OCI-LY3 (cell line): ENCODE data around the gene C11orf87.

ENCODE experiments used
- H2AFZ ChIP-seq: fragments of 200-600, 300-600 bp; shearing (Covaris generic); 2 replicates; pipeline ENCODE4 v1.6.0; 2014; ENCODE audit warnings: antibody characterized with exemption, low read depth, low read length
- H3K27ac ChIP-seq: fragments of 200-600, 300-600 bp; sonication (generic); 2 replicates; pipeline ENCODE4 v1.5.1; 2014; ENCODE audit warnings: mild to moderate bottlenecking, low read length, moderate library complexity, mixed read lengths
- H3K27me3 ChIP-seq: fragments of 200-600, 300-600 bp; sonication (generic); 2 replicates; pipeline ENCODE4 v1.6.1; 2014; ENCODE audit warnings: low read depth, low read length, mixed read lengths
- H3K36me3 ChIP-seq: fragments of 200-600, 300-600 bp; sonication (generic); replicated peaks from 2 replicates; pipeline ENCODE3; 2014; ENCODE audit warnings: low read depth, low read length, mixed read lengths
- H3K4me1 ChIP-seq: fragments of 300-600, 200-600 bp; sonication (generic); 2 replicates; pipeline ENCODE4 v1.6.1; 2014; ENCODE audit warnings: low read length, mixed read lengths
- H3K4me2 ChIP-seq: fragments of 200-600, 300-600 bp; sonication (generic); 2 replicates; pipeline ENCODE4 v1.6.1; 2014; ENCODE audit warnings: low read length, mixed read lengths
- H3K4me3 ChIP-seq: fragments of 300-600, 200-600 bp; sonication (generic); 2 replicates; pipeline ENCODE4 v1.5.1; 2014; ENCODE audit warnings: antibody characterized with exemption, mild to moderate bottlenecking, low read length, moderate library complexity
- H3K79me2 ChIP-seq: fragments of 300-600, 200-600 bp; shearing (Covaris generic); 2 replicates; pipeline ENCODE4 v1.6.1; 2014; ENCODE audit warnings: mild to moderate bottlenecking, low read length, mixed read lengths
- H3K9ac ChIP-seq: fragments of 300-600, 200-600 bp; shearing (Covaris generic); 2 replicates; pipeline ENCODE4 v1.6.0; 2014; ENCODE audit warnings: mild to moderate bottlenecking, low read length, moderate library complexity
- H3K9me3 ChIP-seq: fragments of 200-600, 300-600 bp; shearing (Covaris generic); 2 replicates; pipeline ENCODE4 v1.6.1; 2014; ENCODE audit warnings: low read length, mixed read lengths; ENCODE audit not compliant: insufficient read depth
- H4K20me1 ChIP-seq: fragments of 200-600, 300-600 bp; sonication (generic); 2 replicates; pipeline ENCODE4 v1.6.1; 2016; ENCODE audit warnings: low read length, mixed read lengths; ENCODE audit not compliant: insufficient read depth
- EZH2phosphoT487 ChIP-seq: fragments of 200-600 bp; shearing (Covaris generic); IDR thresholded peaks from 2 replicates; pipeline ENCODE4 v1.6.1; 2018; ENCODE audit warnings: antibody characterized with exemption, mixed run types, low read depth
- TF ChIP-seq, protein P1 (sequence below): fragments of 200-600, 300-600 bp; sonication (generic); IDR thresholded peaks from 2 replicates; pipeline ENCODE4 v1.5.1; 2014; ENCODE audit warnings: antibody characterized with exemption, low read length, low read depth

The C11orf87 gene

DNA sequence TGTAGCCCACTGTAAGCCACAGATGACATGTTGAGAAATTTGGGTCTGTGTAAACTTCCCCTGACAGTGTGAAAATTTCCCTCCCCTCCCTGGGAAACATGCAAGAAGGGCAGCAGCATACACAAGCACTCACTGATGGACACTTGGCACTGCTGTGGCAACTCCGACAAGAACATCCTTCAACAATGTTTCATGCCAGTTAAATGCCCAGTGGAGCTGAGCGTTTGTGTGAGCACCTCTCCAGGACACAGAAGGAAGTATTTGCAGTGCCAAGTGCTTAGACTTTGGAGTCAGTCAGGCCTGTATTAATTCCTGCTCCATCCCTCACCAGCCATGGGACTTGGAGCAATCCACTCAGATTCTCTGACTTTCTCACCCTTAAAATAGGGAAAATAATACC is 17.7 kb downstream of the C11orf87 start:
- TF ChIP-seq, protein P1, sequence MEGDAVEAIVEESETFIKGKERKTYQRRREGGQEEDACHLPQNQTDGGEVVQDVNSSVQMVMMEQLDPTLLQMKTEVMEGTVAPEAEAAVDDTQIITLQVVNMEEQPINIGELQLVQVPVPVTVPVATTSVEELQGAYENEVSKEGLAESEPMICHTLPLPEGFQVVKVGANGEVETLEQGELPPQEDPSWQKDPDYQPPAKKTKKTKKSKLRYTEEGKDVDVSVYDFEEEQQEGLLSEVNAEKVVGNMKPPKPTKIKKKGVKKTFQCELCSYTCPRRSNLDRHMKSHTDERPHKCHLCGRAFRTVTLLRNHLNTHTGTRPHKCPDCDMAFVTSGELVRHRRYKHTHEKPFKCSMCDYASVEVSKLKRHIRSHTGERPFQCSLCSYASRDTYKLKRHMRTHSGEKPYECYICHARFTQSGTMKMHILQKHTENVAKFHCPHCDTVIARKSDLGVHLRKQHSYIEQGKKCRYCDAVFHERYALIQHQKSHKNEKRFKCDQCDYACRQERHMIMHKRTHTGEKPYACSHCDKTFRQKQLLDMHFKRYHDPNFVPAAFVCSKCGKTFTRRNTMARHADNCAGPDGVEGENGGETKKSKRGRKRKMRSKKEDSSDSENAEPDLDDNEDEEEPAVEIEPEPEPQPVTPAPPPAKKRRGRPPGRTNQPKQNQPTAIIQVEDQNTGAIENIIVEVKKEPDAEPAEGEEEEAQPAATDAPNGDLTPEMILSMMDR, result no peak
- no peak for TF ChIP-seq EZH2phosphoT487
- Histone ChIP-seq H3K27ac (no peak overlapping the region), H3K4me3 (no peak overlapping the region), H3K27me3 (no peaks in the 10 kb centered on the region), H3K9me3 (no peaks in the 10 kb centered on the region), H2AFZ (no peak overlapping the region), H3K36me3 (no peaks in the 10 kb centered on the region), H3K79me2 (no peaks in the 10 kb centered on the region), H4K20me1 (no peaks in the 10 kb centered on the region), H3K9ac (no peak overlapping the region), H3K4me1 (no peaks in the 10 kb centered on the region), H3K4me2 (no peak overlapping the region)

DNA sequence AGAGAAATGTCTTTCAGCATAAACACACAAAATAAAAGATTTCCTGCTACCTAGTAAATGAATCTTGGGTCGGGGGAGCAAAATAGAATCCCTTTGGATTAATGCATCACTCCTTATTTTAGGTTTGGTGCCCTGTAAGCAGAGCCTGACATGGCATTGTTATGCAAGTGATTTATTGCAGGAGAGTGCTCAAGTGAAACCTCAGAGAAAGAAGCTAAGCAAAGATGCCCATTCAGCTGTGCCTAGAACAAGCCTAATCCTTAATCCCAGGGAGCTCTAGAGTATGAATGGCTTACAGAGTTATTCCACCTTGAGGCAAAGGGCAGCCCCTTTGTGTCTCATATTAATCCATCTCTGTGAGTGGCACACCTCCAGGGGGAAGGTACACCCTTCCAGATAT is 21.1 kb downstream of the C11orf87 start:
- no peak overlapping the region for H2AFZ ChIP-seq
- no peaks in the 10 kb centered on the region for H3K9me3 ChIP-seq
- H3K4me2 ChIP-seq, result no peak overlapping the region
- no peaks in the 10 kb centered on the region for H3K27me3 ChIP-seq
- H3K79me2 ChIP-seq, result no peaks in the 10 kb centered on the region
- H3K36me3 ChIP-seq, result no peaks in the 10 kb centered on the region
- H3K4me1 ChIP-seq, result no peaks in the 10 kb centered on the region
- no peak overlapping the region for H3K9ac ChIP-seq
- no peak overlapping the region for H3K27ac ChIP-seq
- H3K4me3 ChIP-seq, result no peak overlapping the region
- TF ChIP-seq, protein P1, result no peak
- no peak for TF ChIP-seq EZH2phosphoT487
- H4K20me1 ChIP-seq, result no peaks in the 10 kb centered on the region

DNA sequence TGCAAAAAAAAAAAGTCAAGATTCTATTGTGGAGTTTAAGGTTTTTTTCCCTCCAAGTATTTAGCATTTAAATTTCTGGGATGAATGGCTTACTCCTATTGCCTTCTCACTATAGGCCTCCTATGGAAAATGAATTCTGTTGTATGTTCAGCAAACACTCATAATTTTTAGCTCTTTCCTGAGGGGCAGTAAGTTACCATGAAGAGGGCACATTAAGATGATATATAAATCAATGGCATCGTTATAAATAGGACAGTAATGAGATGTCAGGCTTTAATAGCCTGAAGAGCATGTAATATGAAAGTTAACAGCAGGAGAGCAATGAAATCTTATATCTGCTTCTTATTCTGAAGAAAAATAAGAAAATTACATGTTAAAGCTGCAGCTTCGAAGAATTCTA is 32.9 kb downstream of the C11orf87 start:
- H3K79me2 ChIP-seq, result no peaks in the 10 kb centered on the region
- TF ChIP-seq, protein P1, result no peak
- TF ChIP-seq EZH2phosphoT487, result no peak
- no peak overlapping the region for H3K4me3 ChIP-seq
- no peaks in the 10 kb centered on the region for H3K9me3 ChIP-seq
- no peaks in the 10 kb centered on the region for H3K36me3 ChIP-seq
- no peaks in the 10 kb centered on the region for H3K27me3 ChIP-seq
- H3K27ac ChIP-seq, result no peak overlapping the region
- no peak overlapping the region for H3K4me2 ChIP-seq
- no peak overlapping the region for H2AFZ ChIP-seq
- no peaks in the 10 kb centered on the region for H3K4me1 ChIP-seq
- H3K9ac ChIP-seq, result no peak overlapping the region
- no peaks in the 10 kb centered on the region for H4K20me1 ChIP-seq
